HG03108 (cell line): ENCODE data around the gene OGFOD2.
"Not testable (repeated sequence)": the region's sequence is repeated elsewhere in the genome, so short reads cannot be mapped to it uniquely, and the experiment has no call there.

Experiments
- ATAC-seq: cut with Tn5 transposase; IDR thresholded peaks from one replicate; pipeline ENCODE4 v1.9.1; 2021; ENCODE audit warnings: moderate library complexity; ENCODE audit not compliant: unreplicated experiment

The OGFOD2 gene

GRCh38 chr12:122974892-122975789 is at the start of gene OGFOD2:
OGFOD2 (plus strand) TSS chr12:122975244; CDS start chr12:122975252, 8 bp downstream.
- ATAC-seq = peak; percentile 62

DNA sequence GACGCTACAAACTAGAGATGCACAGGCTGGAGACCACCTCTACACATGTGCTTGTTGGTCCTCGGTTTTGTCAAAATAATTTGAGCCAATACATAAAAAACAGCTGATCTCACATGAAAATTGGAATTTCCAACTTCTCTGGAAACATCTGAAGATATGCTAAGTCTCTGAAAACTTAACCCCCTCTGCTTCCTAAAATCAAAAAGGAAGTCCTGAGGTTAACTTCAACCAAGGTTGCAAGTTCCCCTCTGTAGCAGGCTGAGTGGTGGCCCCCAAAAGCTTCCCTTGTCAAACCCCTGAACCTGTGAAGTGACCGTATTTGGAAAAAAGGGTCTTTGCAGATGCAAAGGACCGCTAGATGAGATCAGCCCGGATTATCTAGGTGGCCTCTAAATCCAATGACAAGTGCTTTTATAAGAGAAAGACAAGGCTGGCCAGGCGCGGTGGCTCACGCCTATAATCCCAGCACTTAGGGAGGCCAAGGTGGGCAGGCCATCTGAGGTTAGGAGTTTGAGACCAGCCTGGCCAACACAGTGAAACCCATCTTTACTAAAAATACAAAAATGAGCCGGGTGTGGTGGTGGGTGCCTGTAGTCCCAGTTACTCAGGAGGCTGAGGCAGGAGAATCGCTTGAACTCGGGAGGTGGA is 47.2 kb upstream of the OGFOD2 start:
- ATAC-seq = no peak

DNA sequence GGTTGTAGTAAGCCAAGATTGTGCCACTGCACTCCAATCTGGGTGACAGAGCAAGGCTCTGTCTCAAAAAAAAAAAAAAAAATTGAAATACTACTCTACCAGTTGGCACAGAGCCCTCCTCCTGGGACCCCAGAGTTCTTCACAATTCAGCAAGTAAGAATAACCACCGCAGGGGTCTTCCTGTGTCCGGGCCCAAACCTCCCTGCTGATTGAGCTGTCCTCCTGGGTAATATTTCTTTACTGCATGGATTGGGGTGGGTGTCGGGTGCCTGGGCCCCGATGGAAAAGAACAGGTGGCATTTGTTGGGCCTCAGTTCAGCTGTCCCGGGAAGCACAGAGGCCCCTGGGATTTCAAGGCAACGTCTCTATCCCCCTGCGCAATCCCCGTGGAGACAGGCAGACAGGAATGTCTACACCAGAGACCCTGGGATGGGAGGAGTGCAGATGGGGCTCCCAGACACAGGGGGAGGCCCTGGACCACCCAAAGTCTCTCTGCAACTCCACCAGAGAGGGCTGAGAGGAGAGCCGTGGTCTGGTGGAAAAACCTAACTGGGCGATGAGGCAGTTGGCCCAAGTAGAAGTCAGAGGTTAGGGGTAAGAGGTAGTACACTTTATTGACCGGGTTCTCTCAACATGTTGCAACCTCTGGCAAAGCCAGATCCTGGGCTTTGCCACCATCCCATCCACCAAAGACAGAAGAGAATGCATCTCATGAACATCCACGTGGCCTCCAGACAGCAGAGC is 46.5 kb upstream of the OGFOD2 start:
- ATAC-seq = no peak

- ATAC-seq = no peak
Observed at GRCh38 chr12:122929148-122929538, 45.9 kb upstream of the OGFOD2 start.

- no peak for ATAC-seq
Observed at GRCh38 chr12:122929812-122930211, 45.2 kb upstream of the OGFOD2 start.

GRCh38 chr12:122932207-122932606 is 42.8 kb upstream of the OGFOD2 start:
- no peak for ATAC-seq

DNA sequence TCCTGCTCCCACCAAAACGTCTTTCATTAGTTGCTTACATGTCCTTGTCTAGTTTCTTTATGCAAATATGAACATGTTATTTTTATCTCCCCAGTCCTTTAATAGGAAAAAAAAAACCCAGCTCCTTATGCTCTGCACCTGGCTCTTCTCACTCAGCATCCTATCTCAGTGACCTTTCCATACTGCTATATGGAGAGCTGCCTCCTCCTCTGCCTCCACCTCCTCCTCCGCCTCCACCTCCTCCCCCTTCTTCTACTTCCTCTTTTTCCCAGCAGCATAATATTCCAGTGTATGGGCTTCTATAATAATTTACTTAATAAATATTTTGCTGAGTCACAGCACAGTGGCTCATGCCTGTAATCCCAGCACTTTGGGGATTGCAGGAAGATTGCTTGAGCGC is 40.3 kb upstream of the OGFOD2 start:
- peak; percentile 66 for ATAC-seq

DNA sequence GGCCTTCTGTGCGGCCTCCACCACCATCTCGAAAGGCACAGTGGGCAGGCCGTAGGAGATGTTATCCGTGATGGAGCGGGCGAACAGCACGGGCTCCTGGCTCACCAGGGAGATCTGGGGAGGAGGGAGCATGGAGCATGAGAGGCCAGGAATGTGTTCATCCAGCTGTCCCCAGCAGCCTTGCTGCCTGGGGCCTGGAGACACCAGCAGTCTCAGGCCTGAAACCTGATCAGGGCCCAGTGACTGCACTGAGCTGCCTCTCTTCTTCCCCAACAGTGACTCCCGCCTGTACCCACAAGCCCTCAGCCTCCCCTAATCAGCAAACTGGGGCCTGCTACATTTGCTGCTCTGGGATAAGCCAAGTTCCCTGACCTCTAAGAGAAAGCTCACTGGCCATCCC is 39.7 kb upstream of the OGFOD2 start:
- ATAC-seq = no peak

- no peak for ATAC-seq
Observed at GRCh38 chr12:122937622-122938091, 37.4 kb upstream of the OGFOD2 start.

GRCh38 chr12:122939125-122939524 is 35.9 kb upstream of the OGFOD2 start:
- ATAC-seq = no peak

- not testable (repeated sequence) for ATAC-seq
Observed at GRCh38 chr12:122941351-122941750, 33.7 kb upstream of the OGFOD2 start.

DNA sequence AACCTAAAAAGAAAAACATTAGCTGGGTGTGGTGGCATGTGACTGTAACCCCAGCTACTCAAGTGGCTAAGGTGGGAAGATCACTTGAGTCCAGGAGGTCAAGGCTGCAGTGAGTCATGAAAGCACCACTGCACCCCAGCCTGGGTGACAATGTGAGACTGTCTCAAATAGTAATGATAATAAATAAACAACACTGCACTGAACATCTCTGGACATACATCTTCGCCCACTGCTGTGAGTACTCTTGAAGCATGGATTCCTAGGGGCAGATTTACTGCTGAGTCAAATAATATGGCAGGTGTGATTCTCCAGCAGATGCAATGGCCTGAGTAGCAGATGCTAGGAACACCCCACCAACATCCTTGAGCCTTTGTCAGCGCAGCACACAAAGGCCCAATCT is 32.4 kb upstream of the OGFOD2 start:
- ATAC-seq = no peak

- ATAC-seq = no peak
Observed at GRCh38 chr12:122943196-122943595, 31.8 kb upstream of the OGFOD2 start.

- no peak for ATAC-seq
Observed at GRCh38 chr12:122944605-122945592, 30.1 kb upstream of the OGFOD2 start.

GRCh38 chr12:122946690-122947341 is 28.2 kb upstream of the OGFOD2 start:
- ATAC-seq = peak; percentile 60

GRCh38 chr12:122947352-122947792 is 27.7 kb upstream of the OGFOD2 start:
- ATAC-seq = no peak

- ATAC-seq = no peak
Observed at GRCh38 chr12:122948605-122949004, 26.4 kb upstream of the OGFOD2 start.

- ATAC-seq = no peak
Observed at GRCh38 chr12:122949405-122949804, 25.6 kb upstream of the OGFOD2 start.

DNA sequence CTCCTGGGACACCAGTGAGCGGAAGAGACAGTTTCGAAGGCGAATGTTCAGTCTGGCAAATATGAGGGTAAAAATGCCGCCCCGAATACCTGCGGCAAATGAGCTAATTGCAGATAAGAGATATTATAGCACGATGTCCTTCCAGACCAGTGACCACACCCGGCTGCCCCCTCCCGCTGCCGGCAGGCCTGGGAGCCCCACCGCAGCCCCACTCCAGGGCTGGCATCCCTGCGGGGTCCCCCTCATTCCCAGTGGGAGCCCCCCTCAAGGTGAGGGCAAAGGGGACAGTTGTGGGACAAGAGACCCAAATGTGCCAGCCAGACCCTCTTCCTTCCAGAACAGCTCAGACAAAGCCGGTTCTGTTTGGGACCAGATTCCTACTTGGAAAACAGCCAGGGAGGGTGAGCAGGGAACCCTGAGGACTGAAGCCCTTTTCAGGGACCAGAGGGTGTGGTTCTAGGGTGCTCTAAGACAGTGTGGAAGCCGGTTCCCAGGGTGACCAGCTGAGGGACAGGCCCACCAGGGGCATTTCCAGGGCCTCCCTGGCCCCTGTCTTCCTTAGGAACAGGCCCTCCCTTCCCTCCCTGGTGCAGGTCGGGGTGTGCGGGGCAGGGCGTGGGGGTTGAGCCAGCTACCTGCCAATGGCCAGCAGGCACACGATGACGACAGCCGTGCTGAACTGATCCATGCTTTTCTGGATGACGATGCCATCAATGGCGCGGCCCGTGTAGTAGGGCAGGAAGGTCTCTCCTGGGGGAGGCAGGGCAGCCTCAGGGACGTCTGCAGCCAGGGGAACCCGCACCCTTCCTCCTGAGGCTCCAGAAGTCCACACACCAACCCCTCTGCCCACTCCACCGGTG is 25.0 kb upstream of the OGFOD2 start:
- ATAC-seq = no peak
